B cell (primary cell): ENCODE data around the gene TMEM207.

Experiments
- CTCF ChIP-seq: fragments of 200-600 bp; IDR thresholded peaks from one replicate; pipeline ENCODE4 v1.8.0; 2022; ENCODE audit warnings: antibody characterized with exemption, mild to moderate bottlenecking
- EZH2 ChIP-seq: IDR thresholded peaks from 2 replicates; pipeline ENCODE4 v1.6.1; 2012; ENCODE audit warnings: borderline replicate concordance, low read depth, mild to moderate bottlenecking, moderate library complexity, low read length; ENCODE audit not compliant: insufficient read depth, poor library complexity, severe bottlenecking

GRCh38 chr3:190458040-190458439 lies 8.3 kb upstream of the TMEM207 start:
- TF ChIP-seq EZH2: no peak
- TF ChIP-seq CTCF: no peak
